ENCODE data around the gene FADS2.

- TF ChIP-seq ELF4 (IDR thresholded peaks at IDR 0.05) (no peak), FOXA1 (IDR thresholded peaks at IDR 0.05) (no peak), BHLHE40 (IDR thresholded peaks at IDR 0.05; ENCODE audit: borderline replicate concordance) (no peak), SP1 (IDR thresholded peaks at IDR 0.05) (no peak)
Measured at GRCh38 chr11:61891331-61892084, 63.4 kb downstream of the FADS2 start, which contains the start of gene FADS3.

Data from HEK293T (cell line).